Hematopoietic multipotent progenitor cell treated with erythropoietin and hydrocortisone succinate and interleukin-3 and kit ligand, for 8 days (in vitro differentiated cells): ENCODE data around the gene PNKD.
A peak's percentile ranks its signal among the peaks of the same experiment; 100 is the strongest.

Source experiments
- DNase-seq: peaks from one replicate; pipeline ENCODE4 v3.0.0-alpha.2; 2015

Gene PNKD, protein sequence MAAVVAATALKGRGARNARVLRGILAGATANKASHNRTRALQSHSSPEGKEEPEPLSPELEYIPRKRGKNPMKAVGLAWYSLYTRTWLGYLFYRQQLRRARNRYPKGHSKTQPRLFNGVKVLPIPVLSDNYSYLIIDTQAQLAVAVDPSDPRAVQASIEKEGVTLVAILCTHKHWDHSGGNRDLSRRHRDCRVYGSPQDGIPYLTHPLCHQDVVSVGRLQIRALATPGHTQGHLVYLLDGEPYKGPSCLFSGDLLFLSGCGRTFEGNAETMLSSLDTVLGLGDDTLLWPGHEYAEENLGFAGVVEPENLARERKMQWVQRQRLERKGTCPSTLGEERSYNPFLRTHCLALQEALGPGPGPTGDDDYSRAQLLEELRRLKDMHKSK

DNA sequence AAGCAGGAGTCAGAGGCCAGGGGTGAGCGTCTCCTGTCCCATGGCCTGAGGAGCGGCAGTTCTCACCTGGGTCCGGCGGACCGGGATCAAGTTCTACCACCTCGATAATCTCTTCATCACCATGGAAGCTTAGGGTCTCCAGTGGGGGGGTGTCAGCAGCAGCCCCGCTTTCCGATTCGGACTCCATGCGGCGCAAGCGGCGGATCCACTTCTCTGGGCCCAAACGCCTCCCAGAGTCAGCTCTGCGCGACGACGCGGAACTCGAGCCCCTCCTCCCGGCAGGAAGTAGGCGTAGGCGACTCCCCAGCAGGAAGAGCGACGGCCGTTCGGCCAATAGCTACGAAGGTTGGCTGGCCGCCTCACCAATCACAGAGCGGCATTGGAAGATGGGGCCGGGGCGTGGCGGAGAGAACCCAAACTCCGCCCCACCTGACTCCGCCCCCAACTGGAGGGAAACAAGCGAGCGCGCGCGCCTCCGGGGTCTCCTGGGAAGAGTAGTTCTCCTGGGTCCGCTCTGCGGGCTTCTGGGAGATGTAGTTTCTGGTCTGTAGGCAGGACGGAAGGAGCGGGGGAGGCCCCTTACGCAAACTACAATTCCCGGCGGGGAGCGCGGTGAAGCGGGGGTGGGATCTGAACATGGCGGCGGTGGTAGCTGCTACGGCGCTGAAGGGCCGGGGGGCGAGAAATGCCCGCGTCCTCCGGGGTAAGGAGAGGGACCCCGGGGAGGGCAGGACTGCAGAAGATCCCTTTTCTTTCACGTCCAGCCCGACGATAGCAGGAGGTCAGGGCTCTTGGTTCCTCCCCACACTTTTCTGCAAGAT, at the start of gene PNKD, which contains the start of gene AAMP:
PNKD (plus strand) TSS at position 620 of the 821 bp plus-strand sequence; CDS start at position 637, 17 bp downstream.
AAMP (minus strand) TSS at position 238 of the 821 bp plus-strand sequence; CDS start at position 187, 51 bp downstream.
- DNase-seq = peak; percentile 99

DNA sequence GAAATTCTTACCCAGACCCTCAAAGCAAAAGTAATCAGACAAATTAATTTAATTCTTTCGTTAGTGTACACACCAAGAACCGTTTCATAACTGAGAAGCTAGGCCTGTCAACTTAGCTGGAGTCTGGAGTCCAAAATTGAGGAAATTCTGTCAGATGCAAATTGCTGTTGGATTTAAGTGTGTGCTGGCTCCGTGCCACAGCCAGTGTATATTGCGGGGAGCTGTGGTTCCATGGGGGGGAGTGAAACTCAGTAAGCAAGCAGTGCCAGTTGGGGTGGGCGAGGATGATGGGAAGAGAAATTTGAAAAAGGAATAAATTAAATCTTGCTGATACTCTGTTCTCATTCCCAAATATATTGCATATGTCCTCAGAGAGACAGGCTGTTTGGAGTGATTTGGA, 49.3 kb upstream of the PNKD start:
- DNase-seq = no peak

DNA sequence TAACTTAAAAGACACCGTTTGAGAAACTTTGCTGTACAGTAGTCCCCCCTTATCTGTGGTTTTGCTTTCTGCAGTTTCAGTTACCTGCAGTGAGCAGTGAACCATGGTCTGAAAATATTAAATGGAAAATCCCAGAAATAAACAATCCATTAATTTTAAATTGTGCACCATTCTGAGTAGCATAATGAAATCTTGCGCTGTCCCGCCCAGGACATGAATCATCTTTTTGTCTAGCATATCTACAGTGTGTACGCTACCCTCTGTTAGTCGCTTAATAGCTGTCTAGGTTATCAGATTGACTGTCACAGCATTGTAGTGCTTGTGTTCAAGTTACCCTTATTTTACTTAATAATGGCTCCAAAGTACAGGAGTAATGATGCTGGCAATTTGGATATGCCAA, 47.3 kb upstream of the PNKD start:
- peak; percentile 40 for DNase-seq

DNA sequence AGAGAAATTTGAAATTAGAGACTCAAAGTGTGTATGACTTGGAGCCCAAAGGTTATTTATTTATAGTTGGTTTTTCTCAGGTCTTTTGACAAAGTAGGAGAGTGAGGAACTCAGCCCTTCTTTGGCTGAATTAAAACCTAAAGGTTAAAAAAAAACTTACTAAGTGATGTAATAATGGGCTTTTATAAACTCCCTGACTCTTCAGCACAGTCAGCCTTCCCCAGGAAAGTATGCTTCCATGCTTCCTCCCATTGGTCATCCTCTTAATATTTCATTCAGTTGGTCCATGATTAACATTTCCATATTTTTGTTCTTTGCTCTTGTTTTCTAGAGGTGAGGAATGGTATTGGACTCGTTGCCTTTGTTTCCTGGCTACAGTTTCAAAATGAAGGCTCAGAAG, 46.1 kb upstream of the PNKD start:
- no peak for DNase-seq

DNA sequence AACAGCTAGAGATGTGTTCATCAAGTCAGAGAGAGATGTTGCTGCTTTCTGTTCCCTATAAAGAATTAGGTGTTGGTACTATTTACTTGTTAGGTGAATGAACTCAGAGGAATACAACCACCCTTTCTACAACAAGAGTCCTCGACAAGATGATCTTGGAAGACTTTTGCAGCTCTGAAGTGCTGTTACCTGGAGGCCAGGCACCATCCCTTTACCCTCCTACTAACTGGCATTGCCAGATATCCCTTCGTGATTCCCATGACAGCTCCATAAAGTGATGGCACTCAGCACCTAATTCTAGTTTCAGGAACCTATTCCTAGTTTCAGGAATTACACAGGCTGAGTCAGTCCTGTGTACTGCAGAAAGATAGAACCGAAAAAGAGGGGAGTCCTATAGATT, 43.4 kb upstream of the PNKD start:
- DNase-seq = no peak

DNA sequence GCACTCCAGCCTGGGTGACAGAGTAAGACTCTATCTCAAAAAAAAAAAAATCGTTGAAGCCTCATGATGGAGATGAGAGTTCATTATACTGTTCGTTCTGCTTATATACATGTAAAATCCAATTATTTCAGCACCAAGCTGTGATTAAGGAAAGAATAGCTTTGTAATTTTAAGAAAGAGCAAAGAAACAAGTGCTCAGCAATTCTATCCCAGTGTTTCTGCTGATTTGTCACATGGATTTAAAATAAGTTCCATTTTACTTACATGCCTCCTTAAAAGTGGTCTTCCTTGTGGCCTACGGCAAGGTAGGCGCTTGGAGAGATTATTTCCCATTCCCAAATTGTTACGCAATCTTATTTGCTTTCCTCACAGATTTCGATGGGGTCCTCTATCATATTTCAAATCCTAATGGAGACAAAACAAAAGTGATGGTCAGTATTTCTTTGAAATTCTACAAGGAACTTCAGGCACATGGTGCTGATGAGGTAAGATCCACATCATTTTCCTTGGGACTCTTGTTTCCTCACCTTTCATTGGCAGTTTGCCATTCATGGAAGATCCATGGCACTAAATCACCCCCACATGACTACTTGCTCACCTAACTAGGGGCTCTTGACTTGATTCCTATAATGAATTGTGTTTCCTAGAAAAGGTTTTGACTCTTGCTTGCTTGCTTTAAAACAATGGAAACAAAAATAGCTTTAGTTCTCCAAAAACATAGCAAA, 41.8 kb upstream of the PNKD start:
- no peak for DNase-seq

DNA sequence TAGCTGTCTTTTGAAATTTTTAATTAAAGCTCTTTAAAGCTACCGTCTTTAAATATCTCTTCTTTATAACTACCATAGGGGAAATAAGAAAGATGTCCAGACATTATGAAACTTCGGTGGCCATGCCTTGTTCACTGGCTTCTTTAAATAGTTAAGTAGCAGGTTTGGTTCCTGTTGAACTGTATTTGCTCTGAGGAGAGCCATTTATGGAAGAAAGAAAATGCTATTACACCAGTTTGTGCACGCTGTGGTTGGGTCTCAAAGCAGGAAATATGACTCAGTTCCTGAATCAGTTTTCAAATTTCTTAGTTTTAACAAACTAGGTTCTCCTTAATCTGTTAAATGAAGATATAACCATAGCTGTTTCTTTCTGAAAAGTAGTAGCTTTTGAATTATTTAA, 41.1 kb upstream of the PNKD start:
- peak; percentile 25 for DNase-seq

DNA sequence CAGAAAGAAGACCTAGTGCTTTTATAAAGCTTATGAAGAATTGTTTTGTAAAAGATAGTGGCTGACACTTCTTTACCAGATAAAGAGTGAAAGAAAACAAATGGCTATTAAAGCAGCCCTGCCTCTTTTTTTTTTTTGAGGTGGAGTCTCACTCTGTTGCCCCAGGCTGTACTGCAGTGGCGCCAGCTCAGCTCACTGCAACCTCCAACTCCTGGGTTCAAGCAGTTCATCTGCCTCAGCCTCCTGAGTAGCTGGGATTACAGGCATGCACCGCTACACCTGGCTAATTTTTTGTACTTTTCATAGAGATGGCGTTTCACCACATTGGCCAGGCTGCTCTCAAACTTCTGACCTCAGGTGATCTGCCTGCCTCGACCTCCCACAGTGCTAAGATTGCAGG, 40.5 kb upstream of the PNKD start:
- no peak for DNase-seq

DNA sequence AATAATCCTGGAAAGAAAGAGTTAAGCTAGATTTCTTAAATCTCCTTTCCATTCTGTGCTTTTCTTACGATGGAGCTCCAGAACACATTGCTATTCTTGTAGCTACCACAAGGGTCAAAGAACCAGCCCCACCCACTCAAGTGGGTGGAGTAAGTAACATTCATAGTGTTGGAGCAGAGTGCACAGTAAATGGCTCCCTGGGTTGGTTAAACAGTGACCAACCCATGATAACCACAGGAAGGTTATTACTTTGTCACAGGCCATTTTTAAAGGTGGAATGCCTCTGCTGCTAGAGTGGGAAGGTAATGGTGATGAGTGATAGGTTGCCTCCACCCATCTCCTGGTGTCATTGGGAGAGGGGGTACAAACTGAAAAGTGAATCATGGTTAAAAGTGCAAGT, 39.4 kb upstream of the PNKD start:
- peak; percentile 73 for DNase-seq

DNA sequence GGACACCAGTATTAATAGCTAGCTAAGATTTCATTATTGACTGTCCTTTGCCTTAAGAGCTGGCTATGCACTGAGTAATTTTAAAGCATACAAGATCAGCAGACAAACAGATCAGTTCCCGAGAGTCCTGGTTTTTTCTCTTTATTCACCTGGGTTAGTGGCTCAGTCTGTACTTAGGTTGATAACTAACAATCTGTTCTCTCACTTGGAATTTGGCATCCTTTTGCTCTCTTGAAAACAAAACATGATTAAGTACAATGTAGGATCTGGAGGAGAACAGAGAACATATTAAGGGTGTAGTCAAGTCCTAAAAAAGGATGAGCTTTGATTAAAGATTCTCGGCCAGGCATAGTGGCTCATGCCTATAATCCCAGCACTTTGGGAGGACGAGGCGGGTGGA, 36.8 kb upstream of the PNKD start:
- DNase-seq = no peak

DNA sequence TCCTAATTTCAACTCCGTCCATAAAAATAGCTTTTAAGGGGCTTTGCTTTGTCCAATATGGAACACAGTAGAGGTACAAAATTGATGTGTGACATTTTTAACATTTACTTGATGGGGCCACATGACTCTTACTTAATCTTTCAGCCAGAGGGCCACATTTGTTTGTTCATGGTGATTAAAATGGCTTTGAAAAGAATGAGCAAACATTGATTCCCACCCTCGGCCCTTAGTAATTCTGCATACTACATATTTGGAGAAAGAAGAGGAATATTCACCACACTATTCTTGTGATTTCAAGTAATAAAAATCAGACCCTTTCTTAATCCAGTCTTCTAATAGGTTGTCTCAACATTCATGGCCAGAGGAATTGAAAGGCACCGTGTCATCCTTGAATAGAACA, 35.8 kb upstream of the PNKD start:
- no peak for DNase-seq

DNA sequence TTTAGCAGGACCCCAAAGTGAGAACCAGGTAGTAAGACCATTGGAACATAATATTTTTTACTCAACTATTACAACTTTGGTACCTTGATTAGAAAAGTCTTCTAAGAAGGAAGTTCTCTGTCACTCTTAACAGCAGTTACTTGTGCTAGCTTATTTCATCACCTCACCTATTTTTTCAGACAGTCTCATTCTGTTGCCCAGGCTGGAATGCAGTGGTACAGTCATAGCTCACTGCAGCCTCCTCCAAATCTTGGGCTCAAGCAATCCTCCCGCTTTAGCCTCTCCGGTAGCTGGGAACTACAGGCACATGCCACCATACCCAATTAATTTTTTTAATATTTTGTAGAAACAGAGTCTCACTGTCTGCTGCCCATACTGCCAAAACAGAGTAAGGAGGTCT, 35.3 kb upstream of the PNKD start:
- no peak for DNase-seq

DNA sequence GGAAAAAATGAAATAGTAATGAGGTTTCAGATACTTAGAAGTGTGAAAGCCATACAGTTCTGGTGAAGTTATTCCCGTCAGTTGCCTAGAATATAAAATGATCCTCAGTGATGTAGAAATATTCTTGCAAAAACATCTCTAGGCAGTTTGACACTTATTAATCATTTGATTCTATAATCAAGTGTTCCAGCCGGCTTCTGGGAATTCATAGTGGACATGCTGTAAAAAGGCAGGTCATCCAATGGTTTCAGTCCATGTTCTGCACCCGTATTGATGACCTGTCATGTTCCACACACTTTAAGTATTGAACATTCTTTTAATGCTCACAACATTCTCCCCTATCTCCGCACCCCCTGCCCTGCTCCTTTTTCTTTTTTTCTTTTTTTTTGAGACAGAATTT, 33.5 kb upstream of the PNKD start:
- DNase-seq = no peak

DNA sequence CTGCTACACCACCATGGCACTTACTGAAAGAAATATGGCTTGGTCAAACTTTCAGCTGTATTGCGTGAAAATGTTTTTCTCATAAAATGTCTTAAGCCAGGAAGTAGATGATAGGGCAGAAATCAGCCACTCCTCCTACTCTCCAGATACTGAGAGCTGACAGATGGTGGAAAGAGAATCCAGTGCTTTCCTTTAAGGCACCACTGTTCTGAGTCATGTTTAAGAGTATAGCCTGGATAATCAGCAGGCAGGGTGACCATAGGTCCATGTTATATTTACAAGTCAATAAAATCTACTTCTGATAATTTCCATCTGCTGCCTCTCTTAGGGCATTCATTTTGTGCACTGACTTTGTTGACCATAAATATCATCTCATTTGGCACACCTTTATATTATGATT, 31.4 kb upstream of the PNKD start:
- DNase-seq = no peak

DNA sequence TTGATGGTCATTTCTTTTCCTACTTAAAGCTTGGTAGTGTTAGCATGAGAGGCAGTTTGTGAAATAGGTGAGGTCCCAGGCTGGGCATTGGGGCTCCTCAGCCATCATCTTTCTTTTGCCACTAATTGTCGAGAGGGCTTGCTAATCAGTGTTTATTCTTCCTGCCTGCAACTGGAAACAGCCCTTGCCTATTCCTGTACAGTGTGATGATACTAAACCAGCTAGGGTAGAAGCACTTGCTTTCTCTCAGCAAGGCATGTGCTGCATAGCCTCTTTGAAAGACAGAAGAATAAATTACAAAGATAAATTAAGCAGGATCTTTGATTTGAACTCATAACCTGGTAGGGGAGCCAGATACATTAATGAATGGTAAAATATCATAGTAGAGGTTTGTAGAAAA, 26.1 kb upstream of the PNKD start:
- no peak for DNase-seq

DNA sequence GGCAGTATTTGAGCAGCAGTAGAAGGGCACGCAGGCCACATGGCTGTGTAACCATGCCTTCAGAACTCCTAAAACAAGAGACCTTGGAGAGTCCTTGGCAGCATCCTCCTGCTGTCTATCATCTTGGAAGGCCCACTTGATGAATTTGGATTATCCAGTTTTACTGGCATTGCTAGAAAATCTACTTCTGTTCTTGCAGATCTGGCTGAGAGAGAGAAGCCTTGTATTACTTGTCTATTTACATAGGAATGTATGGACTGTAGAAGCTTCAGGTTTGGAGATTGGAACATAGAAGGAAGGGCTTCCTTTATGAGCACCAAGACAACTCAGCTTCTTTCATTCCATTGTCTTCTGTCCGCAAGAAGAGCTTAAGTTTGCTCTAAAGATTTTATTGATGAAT, 25.7 kb upstream of the PNKD start:
- no peak for DNase-seq

DNA sequence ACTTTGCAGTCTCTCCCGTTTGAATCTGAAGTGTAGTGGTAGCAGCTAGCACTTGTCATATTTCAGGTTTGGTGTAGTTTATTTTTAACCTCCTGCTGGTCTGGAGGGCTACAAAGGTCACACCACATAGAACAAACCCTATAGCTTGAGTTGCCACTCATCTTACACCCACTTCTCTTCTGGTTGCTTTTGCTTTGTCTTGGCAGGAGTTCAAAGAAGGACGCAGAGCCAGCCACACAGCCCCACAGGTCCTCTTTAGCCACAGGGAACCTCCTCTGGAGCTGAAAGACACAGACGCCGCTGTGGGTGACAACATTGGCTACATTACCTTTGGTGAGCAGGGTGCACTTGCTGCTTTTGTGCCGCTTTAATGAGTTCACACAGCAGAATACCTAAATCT, 25.1 kb upstream of the PNKD start:
- no peak for DNase-seq

DNA sequence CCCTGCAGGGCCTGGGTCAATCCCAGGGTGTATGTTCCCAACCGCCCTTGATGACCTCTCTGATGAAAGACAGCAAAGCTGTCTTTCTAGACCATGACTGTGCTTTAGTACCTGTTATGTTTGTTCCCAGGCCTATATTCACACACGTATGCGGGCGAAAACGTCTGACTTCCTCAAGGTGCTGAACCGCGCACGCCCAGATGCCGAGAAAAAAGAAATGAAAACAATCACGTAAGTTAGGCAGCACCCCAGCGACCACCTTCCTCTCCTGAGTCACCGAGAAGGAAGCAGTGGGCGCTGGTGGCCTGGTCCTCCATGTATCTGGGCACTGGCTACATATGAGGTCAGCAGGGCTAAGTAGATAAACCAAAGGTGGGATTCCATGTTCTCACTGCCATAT, 20.6 kb upstream of the PNKD start:
- DNase-seq = no peak

DNA sequence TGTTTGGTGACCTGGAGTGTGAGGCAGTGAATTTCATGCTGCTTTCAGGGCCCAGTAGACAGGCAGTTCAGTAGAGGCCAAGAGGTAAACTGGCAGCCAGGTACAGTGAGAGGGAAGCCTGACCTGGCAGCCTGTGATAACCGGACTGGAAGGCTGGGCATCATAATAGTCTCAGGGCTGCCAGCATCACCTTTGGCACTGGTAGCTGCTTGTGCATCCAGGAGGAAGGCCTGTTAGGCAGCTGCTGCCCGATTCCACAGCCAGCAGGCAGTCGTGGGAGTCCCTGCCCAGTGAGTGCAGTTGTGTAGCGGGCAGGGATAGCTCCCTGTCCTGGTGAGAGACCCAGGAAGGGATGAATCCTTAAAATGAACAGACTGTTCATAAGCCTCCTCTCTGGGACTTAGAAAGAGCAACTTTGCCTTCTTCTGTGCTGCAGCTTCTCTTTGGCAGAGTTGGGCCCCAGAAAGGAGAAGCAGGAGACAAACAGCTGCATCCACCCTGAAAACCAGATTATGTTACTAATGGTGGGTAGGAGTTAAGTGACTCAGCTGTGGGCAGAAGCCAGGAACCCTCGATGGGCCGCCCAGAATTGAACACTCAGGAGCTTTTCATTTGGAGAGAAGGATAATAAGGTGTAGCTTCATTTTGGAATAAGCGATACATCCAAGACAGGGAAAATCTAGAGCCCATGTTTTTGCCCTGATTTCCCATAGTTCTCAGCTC, 17.6 kb upstream of the PNKD start:
- no peak for DNase-seq

DNA sequence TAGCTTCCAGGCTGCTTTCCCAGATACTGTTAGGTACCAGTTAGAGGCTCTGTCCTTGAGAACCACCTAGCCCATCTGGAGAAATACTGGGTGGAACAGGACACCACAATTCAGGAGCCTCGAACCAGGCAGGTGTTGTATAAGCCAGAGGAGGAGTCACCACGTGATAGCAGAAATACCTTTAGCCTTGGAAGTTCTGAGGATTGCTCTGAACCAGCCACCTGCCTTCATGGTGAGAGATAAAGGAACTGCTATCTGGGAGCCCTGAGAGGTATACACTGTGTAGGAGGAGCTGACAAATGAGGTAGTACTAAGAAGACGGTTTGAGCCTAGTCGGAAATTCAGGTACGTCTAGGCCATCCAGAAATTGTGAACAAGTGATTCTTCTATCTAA, 17.1 kb upstream of the PNKD start:
- DNase-seq = no peak

DNA sequence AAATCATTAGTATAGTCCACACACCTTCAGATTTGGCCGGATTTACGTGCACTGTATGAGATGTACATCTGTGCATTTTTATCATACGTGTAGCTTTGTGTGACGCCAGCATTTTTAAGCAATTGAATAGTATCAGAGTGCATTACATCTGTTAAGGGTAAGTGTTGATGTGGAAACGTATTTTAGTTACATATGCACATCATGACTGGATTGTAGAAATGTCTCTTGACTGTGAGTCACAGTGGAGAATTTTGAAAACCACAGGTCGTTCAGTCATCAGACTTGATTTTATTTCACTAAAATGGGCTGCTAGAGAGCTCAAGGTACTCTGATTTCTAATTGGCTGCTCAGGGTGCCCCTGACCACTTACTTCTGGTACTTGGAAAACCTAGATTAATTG, 14.9 kb upstream of the PNKD start:
- DNase-seq = no peak

DNA sequence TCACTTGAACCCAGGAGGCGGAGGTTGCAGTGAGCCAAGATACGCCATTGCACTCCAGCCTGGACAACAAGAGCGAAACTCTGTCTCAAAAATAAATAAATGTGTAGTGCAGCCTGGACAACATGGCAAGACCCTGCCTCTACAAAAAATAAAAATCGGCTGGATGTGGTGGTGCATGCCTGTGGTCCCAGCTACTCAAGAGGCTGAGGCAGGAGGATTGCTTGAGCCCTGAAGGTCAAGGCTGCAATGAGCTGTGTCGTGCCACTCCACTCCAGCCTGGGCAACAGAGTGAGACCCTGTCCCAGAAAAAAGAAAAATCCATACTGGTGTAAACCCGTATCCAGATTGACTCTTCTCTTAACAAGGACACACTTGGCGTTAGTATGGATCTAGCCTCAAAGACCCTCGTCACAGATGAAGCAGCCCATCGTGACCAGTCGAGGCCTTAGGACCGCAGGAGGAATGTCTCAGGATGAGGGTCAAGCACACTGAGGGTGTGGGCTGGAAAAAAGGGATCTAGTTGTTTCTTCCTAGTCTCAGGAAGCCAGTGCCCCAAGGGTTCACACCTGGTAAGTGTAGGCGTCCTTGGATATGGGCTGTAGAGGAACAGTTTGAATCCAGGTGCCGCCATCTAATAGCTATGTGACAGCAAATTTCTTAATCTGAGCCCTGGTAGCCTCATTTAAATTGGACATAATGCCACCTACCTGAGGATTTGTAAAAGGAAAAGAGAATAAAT, 13.5 kb upstream of the PNKD start:
- no peak for DNase-seq
